Keratinocyte (primary cell): Measurements from ENCODE around the gene NEIL1. TPM values are rescaled to one million over a fixed set of nuclear protein-coding genes. Genes with fewer than 3 reads are reported as not detected.

Source experiments
- DNase-seq: peaks from one replicate; pipeline ENCODE4 v3.0.0-alpha.2; 2011; ENCODE audit warnings: low read depth, missing footprints, low spot score
- FAIRE-seq: peaks from 2 replicates; lab custom pipeline; 2011; peaks lifted over from hg19 to GRCh38; lab: Jason Lieb, UNC
- H2AFZ ChIP-seq: 2 replicates; pipeline ENCODE4 v1.6.0; 2012; ENCODE audit warnings: low read length, control low read depth, inconsistent platforms; ENCODE audit not compliant: control insufficient read depth
- H3K27ac ChIP-seq: 2 replicates; pipeline ENCODE4 v1.5.1; 2011; ENCODE audit warnings: low read length; ENCODE audit not compliant: control insufficient read depth, insufficient read depth
- H3K27me3 ChIP-seq: 3 replicates; pipeline ENCODE4 v1.6.0; 2011; ENCODE audit warnings: low read length; ENCODE audit not compliant: control insufficient read depth, insufficient read depth; ENCODE audit errors: extremely low read depth
- H3K36me3 ChIP-seq, 2 experiments: 2 replicates in 1 of 2; 3 replicates in 1 of 2; pipeline ENCODE4 v1.5.1; 2011; ENCODE audit warnings: low read length in 2 of 2, mild to moderate bottlenecking in 1 of 2; ENCODE audit not compliant: control insufficient read depth in 2 of 2, insufficient read depth in 2 of 2; ENCODE audit errors: extremely low read depth in 1 of 2
- H3K4me1 ChIP-seq: 3 replicates; pipeline ENCODE4 v1.5.1; 2011; ENCODE audit warnings: low read length; ENCODE audit not compliant: control insufficient read depth, insufficient read depth; ENCODE audit errors: extremely low read depth
- H3K4me2 ChIP-seq: 3 replicates; pipeline ENCODE4 v1.6.0; 2011; ENCODE audit warnings: low read depth, low read length; ENCODE audit not compliant: control insufficient read depth, insufficient read depth; ENCODE audit errors: extremely low read depth
- H3K4me3 ChIP-seq, 3 experiments: fragments of 200-600 bp in 1 of 3; sonication (generic) in 1 of 3; 2 replicates in 2 of 3; 3 replicates in 1 of 3; pipeline ENCODE4 v1.5.1; 2011 to 2016; ENCODE audit warnings: low read length in 3 of 3, mild to moderate bottlenecking in 3 of 3, control low read depth in 2 of 3, inconsistent platforms in 1 of 3, low read depth in 1 of 3, mixed read lengths in 1 of 3, mixed run types in 1 of 3, moderate library complexity in 1 of 3; ENCODE audit not compliant: control insufficient read depth in 2 of 3, insufficient read depth in 2 of 3; ENCODE audit errors: extremely low read depth in 1 of 3
- H3K79me2 ChIP-seq: 2 replicates; pipeline ENCODE4 v1.6.0; 2012; ENCODE audit warnings: low read length; ENCODE audit not compliant: control insufficient read depth, insufficient read depth
- H3K9ac ChIP-seq: 3 replicates; pipeline ENCODE4 v1.6.0; 2011; ENCODE audit warnings: low read length; ENCODE audit not compliant: control insufficient read depth, insufficient read depth; ENCODE audit errors: extremely low read depth
- H3K9me1 ChIP-seq: 3 replicates; pipeline ENCODE4 v1.6.0; 2011; ENCODE audit warnings: low read length; ENCODE audit not compliant: control insufficient read depth, insufficient read depth; ENCODE audit errors: extremely low read depth
- H3K9me3 ChIP-seq: 2 replicates; pipeline ENCODE4 v1.5.1; 2012; ENCODE audit warnings: low read depth, low read length; ENCODE audit not compliant: control insufficient read depth
- H4K20me1 ChIP-seq: 3 replicates; pipeline ENCODE4 v1.6.0; 2011; ENCODE audit warnings: low read length; ENCODE audit not compliant: control insufficient read depth, insufficient read depth; ENCODE audit errors: extremely low read depth
- CTCF ChIP-seq, 3 experiments: IDR thresholded peaks in 1 of 3; conservative IDR thresholded peaks in 1 of 3; optimal IDR thresholded peaks in 1 of 3; 2 replicates in 2 of 3; 3 replicates in 1 of 3; pipeline versions ENCODE3 to v1.5.1; 2011; ENCODE audit warnings: low read length in 3 of 3, mild to moderate bottlenecking in 3 of 3, moderate library complexity in 2 of 3, control low read depth in 1 of 3, inconsistent platforms in 1 of 3; ENCODE audit not compliant: insufficient read depth in 2 of 3; ENCODE audit errors: extremely low read depth in 1 of 3
- EZH2 ChIP-seq: IDR thresholded peaks from one replicate; pipeline ENCODE4 v1.6.1; 2012; ENCODE audit warnings: inconsistent platforms, mild to moderate bottlenecking, low read length, moderate library complexity
- dilution Hi-C: fragments of 300-500 bp; cut with MboI; formaldehyde crosslinking; loops from one replicate; pipeline ENCODE4 v1.7.0; 2020; ENCODE audit warnings: low sequenced_read_pairs; ENCODE audit not compliant: extremely low pct_ligation_motif_present
- polyA plus RNA-seq, 5 experiments: library from polyadenylated mRNA; depleted of rRNA in 3 of 5; stranded (reverse) in 3 of 5; stranded (forward) in 1 of 5; unstranded in 1 of 5; fragments of >200 nt; gene quantifications; 1 replicate in 1 of 5; 2 replicates in 3 of 5; 3 replicates in 1 of 5; pipeline versions ENCODE4 v1.2.1 to v1.2.3, GENCODE V29; 2011 to 2012; ENCODE audit warnings: missing spikeins in 2 of 5, low read depth in 1 of 5, low replicate concordance in 1 of 5

Gene NEIL1
- polyA plus RNA-seq, 1 donor (not counting 4 experiments of a cell fraction or from before 2014, with no cell fraction given) = 5.5 TPM

- Histone ChIP-seq H3K4me2 (no peak overlapping the region), H3K4me1 (no peaks in the 10 kb centered on the region), H3K9me3 (no peaks in the 10 kb centered on the region), H3K9me1 (no peaks in the 10 kb centered on the region), H3K9ac (no peak overlapping the region), H3K79me2 (no peaks in the 10 kb centered on the region), H2AFZ (no peak overlapping the region), H3K27me3 (no peaks in the 10 kb centered on the region), H4K20me1 (no peaks in the 10 kb centered on the region), H3K27ac (no peak overlapping the region), H3K36me3 (no peaks in the 10 kb centered on the region), H3K4me3 (no peak overlapping the region)
- TF ChIP-seq EZH2 = no peak
- no peak for DNase-seq
- FAIRE-seq = no peak
- dilution Hi-C loops = no loop called here
Observed at GRCh38 chr15:75327005-75327404, 19.8 kb upstream of the NEIL1 start.

GRCh38 chr15:75327491-75327890 is 19.3 kb upstream of the NEIL1 start:
- DNase-seq (no peak), FAIRE-seq (no peak)
- Histone ChIP-seq H3K9me1 (no peaks in the 10 kb centered on the region), H3K4me3 (no peak overlapping the region), H3K9me3 (no peaks in the 10 kb centered on the region), H3K4me1 (no peaks in the 10 kb centered on the region), H3K27me3 (no peaks in the 10 kb centered on the region), H3K27ac (no peak overlapping the region), H3K9ac (no peak overlapping the region), H3K4me2 (no peak overlapping the region), H3K36me3 (no peaks in the 10 kb centered on the region), H3K79me2 (no peaks in the 10 kb centered on the region), H4K20me1 (no peaks in the 10 kb centered on the region), H2AFZ (no peak overlapping the region)
- TF ChIP-seq CTCF (optimal IDR thresholded peaks at IDR 0.05 in 1 of 3, IDR thresholded peaks at IDR 0.05 in 1 of 3, conservative IDR thresholded peaks at IDR 0.05 in 1 of 3; ENCODE audit: extremely low read depth in 1 of 3, insufficient read depth in 2 of 3, low read length in 3 of 3) = no peak
- TF ChIP-seq EZH2 = no peak
- dilution Hi-C loops = no loop called here
